ENCODE data around the gene DDOST. TPM values are rescaled to one million over a fixed set of nuclear protein-coding genes. Genes with fewer than 3 reads are reported as not detected.
A peak's percentile ranks its signal among the peaks of the same experiment; 100 is the strongest.

DDOST gene
- polyA plus RNA-seq = 100 to 1,000 TPM in 1 of 2 donors, 10 to 100 TPM in 1; 73.2 to 126 TPM

- Histone ChIP-seq H3K27me3 (ENCODE audit: control insufficient read depth in 1 of 2, insufficient read depth in 2 of 2, low read length in 2 of 2) (no peaks in the 10 kb centered on the region), H3K27ac (ENCODE audit: low read depth in 2 of 2, low read length in 1 of 2) (peak within 1 kb of the TSS; percentile 76 to 89), H3K4me1 (ENCODE audit: control insufficient read depth in 2 of 2, insufficient read depth in 2 of 2, low read length in 1 of 2) (peaks cover 7 to 10% of the 10 kb centered on the region in 2 donors), H3K4me3 (ENCODE audit: low read depth in 1 of 2, low read length in 2 of 2) (peak within 1 kb of the TSS; percentile 85 to 99), H3K9me3 (ENCODE audit: control insufficient read depth in 2 of 2, insufficient read depth in 1 of 2, low read depth in 1 of 2, low read length in 1 of 2) (no peaks in the 10 kb centered on the region), H3K36me3 (ENCODE audit: control insufficient read depth in 2 of 2, insufficient read depth in 2 of 2, low read length in 1 of 2) (peaks cover 6 to 12% of the 10 kb centered on the region in 2 donors)
- WGBS, 2 donors = 1 to 2% methylated on average over 57 to 58 of the region's 58 CpGs
These were observed at the start of gene DDOST for GRCh38 chr1:20661207-20662109. DDOST (minus strand) TSS chr1:20661369; CDS start chr1:20661350, 19 bp downstream.

DNA sequence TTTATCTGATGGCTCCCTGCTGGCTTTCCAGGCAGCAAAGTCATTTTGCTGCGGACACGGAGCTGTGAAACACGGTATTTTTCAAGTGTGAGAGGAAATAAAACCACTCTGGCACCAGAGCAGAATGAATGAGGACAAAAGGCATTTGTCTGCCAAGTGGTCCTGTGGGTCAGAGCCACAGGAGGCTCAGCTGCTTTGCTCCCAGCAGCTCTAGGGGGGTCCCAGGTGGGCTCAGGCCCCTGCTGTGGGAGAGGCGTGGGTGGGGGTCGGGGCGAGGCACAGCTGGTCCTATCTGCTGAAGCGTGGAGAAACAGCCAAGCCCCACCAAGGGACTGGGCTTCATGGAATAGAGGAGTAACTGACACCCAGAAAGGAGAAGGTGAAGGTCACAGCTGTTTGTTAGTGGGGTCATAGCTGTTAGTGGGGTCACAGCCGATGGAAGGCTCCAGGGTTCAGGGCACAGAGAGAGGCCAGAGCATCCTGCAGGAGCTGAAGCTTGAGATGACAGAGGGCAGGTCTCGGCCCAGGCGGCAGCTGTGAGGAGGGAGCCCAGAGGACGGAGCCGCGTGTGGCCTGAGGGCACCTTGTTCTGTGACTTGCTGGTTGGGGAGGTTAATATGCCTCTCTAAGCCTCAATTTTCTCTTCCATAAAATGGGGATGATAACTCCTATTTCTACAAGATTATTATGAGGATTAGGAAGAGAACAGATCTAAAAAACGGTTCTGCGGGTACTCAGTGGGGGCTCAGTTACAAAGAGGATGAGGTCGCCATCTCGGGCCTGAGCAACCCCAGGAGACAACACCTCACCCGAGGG is 49.5 kb upstream of the DDOST start:
- 67 to 73% methylated on average over 18 of the region's 18 CpGs for whole genome bisulfite sequencing, 2 donors
- Histone ChIP-seq H3K27ac (ENCODE audit: low read depth in 2 of 2, low read length in 1 of 2) (no peak overlapping the region), H3K27me3 (ENCODE audit: control insufficient read depth in 1 of 2, insufficient read depth in 2 of 2, low read length in 2 of 2) (no peaks in the 10 kb centered on the region), H3K36me3 (ENCODE audit: control insufficient read depth in 2 of 2, insufficient read depth in 2 of 2, low read length in 1 of 2) (no peaks in the 10 kb centered on the region), H3K9me3 (ENCODE audit: control insufficient read depth in 2 of 2, insufficient read depth in 1 of 2, low read depth in 1 of 2, low read length in 1 of 2) (no peaks in the 10 kb centered on the region), H3K4me1 (ENCODE audit: control insufficient read depth in 2 of 2, insufficient read depth in 2 of 2, low read length in 1 of 2) (no peaks in the 10 kb centered on the region), H3K4me3 (ENCODE audit: low read depth in 1 of 2, low read length in 2 of 2) (no peak overlapping the region)

DNA sequence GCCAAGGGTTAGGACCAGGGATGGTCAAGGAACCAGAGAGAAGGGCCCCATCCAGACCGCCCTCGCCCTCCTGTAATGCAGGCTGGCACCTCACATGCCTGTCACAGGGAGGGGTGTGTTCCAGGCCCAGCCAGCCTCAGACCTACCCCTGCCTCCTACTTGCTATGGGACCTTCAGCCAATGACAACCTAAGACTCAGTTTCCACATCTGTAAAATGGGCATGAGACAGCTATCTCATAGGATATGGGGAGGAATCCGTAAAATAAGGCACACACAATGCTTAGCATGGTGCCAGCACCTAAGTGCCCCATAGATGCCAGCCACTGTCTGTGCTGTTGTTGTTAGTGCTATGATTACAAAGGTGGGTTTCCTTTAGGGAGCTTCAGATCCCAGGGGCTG is 48.7 kb upstream of the DDOST start:
- 93 to 95% methylated on average over 3 of the region's 3 CpGs for WGBS, 2 donors
- Histone ChIP-seq H3K4me3 (ENCODE audit: low read depth in 1 of 2, low read length in 2 of 2) (no peak overlapping the region), H3K4me1 (ENCODE audit: control insufficient read depth in 2 of 2, insufficient read depth in 2 of 2, low read length in 1 of 2) (no peaks in the 10 kb centered on the region), H3K27me3 (ENCODE audit: control insufficient read depth in 1 of 2, insufficient read depth in 2 of 2, low read length in 2 of 2) (no peaks in the 10 kb centered on the region), H3K36me3 (ENCODE audit: control insufficient read depth in 2 of 2, insufficient read depth in 2 of 2, low read length in 1 of 2) (no peaks in the 10 kb centered on the region), H3K27ac (ENCODE audit: low read depth in 2 of 2, low read length in 1 of 2) (no peak overlapping the region), H3K9me3 (ENCODE audit: control insufficient read depth in 2 of 2, insufficient read depth in 1 of 2, low read depth in 1 of 2, low read length in 1 of 2) (no peaks in the 10 kb centered on the region)

DNA sequence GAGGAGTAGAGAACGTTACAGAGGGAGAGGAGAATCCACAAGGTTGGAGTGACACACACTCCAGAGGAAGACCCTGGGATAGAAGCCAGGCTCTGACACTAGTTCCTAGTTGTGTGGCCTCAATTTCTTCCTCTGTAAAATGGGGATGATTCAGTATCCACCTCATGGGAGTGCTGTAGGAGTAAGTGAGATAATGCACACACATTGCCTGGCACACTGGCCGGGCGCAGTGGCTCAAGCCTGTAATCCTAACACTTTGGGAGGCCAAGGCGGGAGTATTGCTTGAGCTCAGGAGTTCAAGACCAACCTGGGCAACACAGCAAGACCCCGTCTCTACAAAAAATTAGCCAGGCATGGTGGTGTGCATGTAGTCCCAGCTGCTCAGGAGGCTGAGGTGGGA is 47.7 kb upstream of the DDOST start:
- WGBS, 2 donors = 83 to 88% methylated on average over 5 of the region's 5 CpGs
- no peaks in the 10 kb centered on the region for H3K27me3 ChIP-seq (ENCODE audit: control insufficient read depth in 1 of 2, insufficient read depth in 2 of 2, low read length in 2 of 2)

GRCh38 chr1:20708057-20708456 is 46.9 kb upstream of the DDOST start:
- no peaks in the 10 kb centered on the region for H3K36me3 ChIP-seq (ENCODE audit: control insufficient read depth in 2 of 2, insufficient read depth in 2 of 2, low read length in 1 of 2)
- H3K27ac ChIP-seq (ENCODE audit: low read depth in 2 of 2, low read length in 1 of 2) = no peak overlapping the region
- no peaks in the 10 kb centered on the region for H3K4me1 ChIP-seq (ENCODE audit: control insufficient read depth in 2 of 2, insufficient read depth in 2 of 2, low read length in 1 of 2)
- no peaks in the 10 kb centered on the region for H3K9me3 ChIP-seq (ENCODE audit: control insufficient read depth in 2 of 2, insufficient read depth in 1 of 2, low read depth in 1 of 2, low read length in 1 of 2)
- H3K27me3 ChIP-seq (ENCODE audit: control insufficient read depth in 1 of 2, insufficient read depth in 2 of 2, low read length in 2 of 2) = no peaks in the 10 kb centered on the region
- 83 to 87% methylated on average over 6 of the region's 6 CpGs for WGBS, 2 donors
- H3K4me3 ChIP-seq (ENCODE audit: low read depth in 1 of 2, low read length in 2 of 2) = no peak overlapping the region

More for the DNA sequence above, 47.7 kb upstream of the DDOST start:
- H3K27ac ChIP-seq (ENCODE audit: low read depth in 2 of 2, low read length in 1 of 2) = no peak overlapping the region
- H3K4me3 ChIP-seq (ENCODE audit: low read depth in 1 of 2, low read length in 2 of 2) = no peak overlapping the region
- H3K9me3 ChIP-seq (ENCODE audit: control insufficient read depth in 2 of 2, insufficient read depth in 1 of 2, low read depth in 1 of 2, low read length in 1 of 2) = no peaks in the 10 kb centered on the region
- no peaks in the 10 kb centered on the region for H3K4me1 ChIP-seq (ENCODE audit: control insufficient read depth in 2 of 2, insufficient read depth in 2 of 2, low read length in 1 of 2)
- no peaks in the 10 kb centered on the region for H3K36me3 ChIP-seq (ENCODE audit: control insufficient read depth in 2 of 2, insufficient read depth in 2 of 2, low read length in 1 of 2)

DNA sequence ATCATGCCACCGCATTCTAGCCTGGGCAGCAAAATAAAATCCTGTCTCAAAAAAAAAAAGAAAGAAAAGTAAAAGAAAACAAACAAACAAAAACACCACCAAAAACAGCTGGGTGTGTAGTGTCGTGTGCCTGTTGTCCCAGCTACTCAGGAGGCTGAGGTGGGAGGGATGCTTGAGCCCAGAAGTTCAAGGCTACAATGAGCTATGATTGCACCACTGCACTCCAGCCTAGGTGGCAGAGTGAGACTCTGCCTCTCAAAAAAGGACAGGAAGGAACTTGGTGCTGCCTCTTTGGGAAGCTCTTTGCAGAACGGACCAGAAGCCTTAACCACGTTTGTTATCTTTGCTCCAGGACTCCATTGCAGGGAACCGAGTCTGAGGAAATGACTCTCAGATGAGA is 45.7 kb upstream of the DDOST start:
- no peaks in the 10 kb centered on the region for H3K27me3 ChIP-seq (ENCODE audit: control insufficient read depth in 1 of 2, insufficient read depth in 2 of 2, low read length in 2 of 2)
- no peaks in the 10 kb centered on the region for H3K9me3 ChIP-seq (ENCODE audit: control insufficient read depth in 2 of 2, insufficient read depth in 1 of 2, low read depth in 1 of 2, low read length in 1 of 2)
- WGBS, 2 donors = 45 to 46% methylated on average over 5 of the region's 5 CpGs
- no peak overlapping the region for H3K27ac ChIP-seq (ENCODE audit: low read depth in 2 of 2, low read length in 1 of 2)
- H3K4me3 ChIP-seq (ENCODE audit: low read depth in 1 of 2, low read length in 2 of 2) = no peak overlapping the region
- H3K4me1 ChIP-seq (ENCODE audit: control insufficient read depth in 2 of 2, insufficient read depth in 2 of 2, low read length in 1 of 2) = no peaks in the 10 kb centered on the region
- H3K36me3 ChIP-seq (ENCODE audit: control insufficient read depth in 2 of 2, insufficient read depth in 2 of 2, low read length in 1 of 2) = no peaks in the 10 kb centered on the region

DNA sequence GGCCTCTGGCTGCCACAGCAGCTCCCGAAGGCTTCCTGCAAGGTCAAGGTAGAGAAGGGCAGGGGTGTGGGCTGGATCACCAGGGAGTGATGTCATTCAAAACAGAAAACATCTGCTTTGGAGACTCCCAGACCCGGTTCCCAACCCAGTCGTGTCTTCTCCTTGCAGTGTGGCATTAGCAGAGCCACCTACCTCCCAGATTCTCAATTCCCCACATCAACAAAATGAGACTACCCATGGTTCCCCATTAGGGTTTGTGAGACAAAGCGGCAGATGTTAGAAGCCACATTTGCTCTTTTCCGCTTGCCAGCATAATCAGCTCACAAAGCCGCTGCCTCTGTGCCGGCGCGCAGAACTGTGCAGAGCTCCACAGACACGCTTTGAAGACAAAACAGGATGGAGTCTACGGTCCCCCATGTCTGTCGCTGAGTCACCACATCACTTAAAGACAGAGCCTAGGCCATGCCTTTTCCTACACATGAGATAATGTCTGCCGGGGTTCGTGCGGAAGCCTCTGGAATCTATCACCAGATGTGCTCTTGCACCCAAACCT is 44.1 kb upstream of the DDOST start:
- 87 to 89% methylated on average over 15 of the region's 15 CpGs for WGBS, 2 donors
- Histone ChIP-seq H3K36me3 (ENCODE audit: control insufficient read depth in 2 of 2, insufficient read depth in 2 of 2, low read length in 1 of 2) (no peaks in the 10 kb centered on the region), H3K27ac (ENCODE audit: low read depth in 2 of 2, low read length in 1 of 2) (no peak overlapping the region), H3K4me1 (ENCODE audit: control insufficient read depth in 2 of 2, insufficient read depth in 2 of 2, low read length in 1 of 2) (no peaks in the 10 kb centered on the region), H3K4me3 (ENCODE audit: low read depth in 1 of 2, low read length in 2 of 2) (no peak overlapping the region), H3K27me3 (ENCODE audit: control insufficient read depth in 1 of 2, insufficient read depth in 2 of 2, low read length in 2 of 2) (no peaks in the 10 kb centered on the region), H3K9me3 (ENCODE audit: control insufficient read depth in 2 of 2, insufficient read depth in 1 of 2, low read depth in 1 of 2, low read length in 1 of 2) (no peaks in the 10 kb centered on the region)

- WGBS, 2 donors = 95 to 96% methylated on average over 41 of the region's 41 CpGs
- H3K27ac ChIP-seq (ENCODE audit: low read depth in 2 of 2, low read length in 1 of 2) = no peak overlapping the region
- H3K4me1 ChIP-seq (ENCODE audit: control insufficient read depth in 2 of 2, insufficient read depth in 2 of 2, low read length in 1 of 2) = peaks cover 0 to 3% of the 10 kb centered on the region in 2 donors
- H3K9me3 ChIP-seq (ENCODE audit: control insufficient read depth in 2 of 2, insufficient read depth in 1 of 2, low read depth in 1 of 2, low read length in 1 of 2) = no peaks in the 10 kb centered on the region
- no peaks in the 10 kb centered on the region for H3K27me3 ChIP-seq (ENCODE audit: control insufficient read depth in 1 of 2, insufficient read depth in 2 of 2, low read length in 2 of 2)
- H3K4me3 ChIP-seq (ENCODE audit: low read depth in 1 of 2, low read length in 2 of 2) = no peak overlapping the region
- no peaks in the 10 kb centered on the region for H3K36me3 ChIP-seq (ENCODE audit: control insufficient read depth in 2 of 2, insufficient read depth in 2 of 2, low read length in 1 of 2)
These were observed 43.4 kb upstream of the DDOST start for GRCh38 chr1:20704390-20705202.

Measured in esophagus (tissue), 2 donors.